HG03457 (cell line): ENCODE results near the gene SMURF1.
"Not testable (repeated sequence)": the region's sequence is repeated elsewhere in the genome, so short reads cannot be mapped to it uniquely, and the experiment has no call there.

Experiments used
- ATAC-seq: cut with Tn5 transposase; IDR thresholded peaks from one replicate; pipeline ENCODE4 v1.9.1; 2021; ENCODE audit warnings: moderate number of reproducible peaks; ENCODE audit not compliant: unreplicated experiment

The SMURF1 gene

DNA sequence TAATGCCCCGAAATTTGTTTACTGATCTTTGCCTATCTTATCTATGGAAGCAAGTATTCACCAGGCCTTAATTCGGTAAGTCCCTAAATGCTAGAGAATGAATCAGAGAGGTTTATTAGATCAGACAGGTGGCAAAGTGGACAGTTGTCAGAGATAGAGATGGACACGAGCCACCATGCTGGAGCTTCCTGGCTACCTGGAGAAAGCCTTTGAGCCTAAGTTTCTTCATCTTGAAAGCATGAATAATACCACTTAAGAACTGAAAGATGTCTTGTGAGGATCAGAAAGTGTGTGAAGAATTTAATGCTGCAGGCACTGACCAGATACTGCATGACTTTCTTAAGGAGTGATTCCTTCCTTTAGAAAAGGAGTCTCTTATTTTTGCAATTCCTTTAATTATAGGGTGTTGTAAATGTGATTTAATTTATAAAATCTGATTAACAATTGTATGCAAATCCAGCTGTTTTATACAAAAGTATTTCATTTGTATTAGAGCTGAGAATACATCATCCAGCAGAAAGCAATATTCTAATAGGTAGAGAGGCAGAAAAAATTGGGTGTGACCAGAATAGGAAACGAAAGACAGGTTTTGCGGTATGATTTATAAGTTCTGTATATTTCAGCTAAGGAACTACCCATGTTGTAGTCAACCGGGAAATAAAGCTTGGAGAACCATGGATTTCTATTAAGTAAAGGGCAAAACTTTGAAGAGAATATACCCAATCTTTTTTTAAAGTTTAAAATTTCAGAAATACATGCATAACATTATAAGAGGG, 82.7 kb downstream of the SMURF1 start:
- ATAC-seq, result no peak

DNA sequence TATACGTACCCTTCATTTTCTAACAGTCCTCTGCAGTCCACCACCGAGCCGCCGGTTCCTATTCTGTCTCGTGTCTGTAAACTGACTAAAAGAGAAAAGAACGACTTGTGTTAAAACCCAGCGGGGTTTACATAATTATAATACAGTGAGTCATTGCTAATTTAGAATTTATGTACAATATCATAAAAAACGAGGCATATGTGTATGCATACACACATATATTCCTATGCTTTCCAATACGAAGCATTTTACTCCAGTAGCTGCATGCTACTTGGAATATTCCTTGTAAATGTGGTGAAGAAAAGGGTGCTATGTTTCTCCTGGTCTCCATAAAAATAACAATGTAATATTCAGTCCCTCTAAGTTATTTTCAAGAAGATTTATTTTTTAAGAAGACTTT, 89.1 kb downstream of the SMURF1 start:
- no peak for ATAC-seq

DNA sequence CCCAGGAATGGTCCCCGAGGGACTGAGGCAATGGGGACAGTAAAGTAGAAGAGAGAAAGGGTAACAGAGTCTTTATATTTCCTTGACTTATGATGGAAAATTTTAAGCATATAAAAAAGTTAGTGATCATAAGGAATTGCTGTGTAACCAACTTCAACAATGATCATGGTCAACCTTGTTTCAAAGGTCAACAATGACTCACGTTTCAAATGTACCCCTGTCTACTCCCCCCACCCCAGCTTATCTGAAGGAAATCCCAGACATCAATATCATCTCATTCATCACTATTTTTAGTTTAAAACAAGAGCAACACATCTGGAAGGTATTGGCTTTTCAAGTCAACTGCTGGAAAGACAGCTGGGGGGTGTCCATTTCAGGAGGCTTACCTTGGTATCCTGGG, 92.9 kb downstream of the SMURF1 start:
- no peak for ATAC-seq

DNA sequence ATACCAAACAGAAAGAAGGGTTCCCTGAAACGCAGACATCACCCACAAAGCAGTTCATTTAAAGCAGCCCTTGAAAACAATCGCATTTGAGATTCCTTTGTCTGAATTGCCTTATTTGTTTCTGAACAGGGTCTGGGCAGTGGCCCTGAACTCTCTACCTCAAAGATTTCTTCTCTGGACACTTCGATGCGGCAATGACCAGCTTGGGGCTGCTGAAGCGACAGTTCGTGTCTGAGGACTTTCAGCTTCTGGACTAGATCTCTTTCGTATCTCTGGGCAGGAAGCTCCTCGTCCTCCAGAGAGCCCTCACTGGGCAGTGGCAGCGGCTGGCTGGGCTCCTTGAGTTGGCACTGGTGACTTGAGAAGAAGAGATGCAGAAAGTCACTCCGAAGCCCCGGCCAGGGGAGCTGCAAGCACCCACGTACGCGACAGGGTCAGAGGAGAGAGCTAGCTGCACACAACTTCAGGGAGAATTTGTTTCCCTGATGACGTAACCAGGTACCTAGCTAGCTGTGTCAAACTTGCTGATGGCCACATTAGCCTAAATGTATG, 96.3 kb downstream of the SMURF1 start:
- no peak for ATAC-seq

DNA sequence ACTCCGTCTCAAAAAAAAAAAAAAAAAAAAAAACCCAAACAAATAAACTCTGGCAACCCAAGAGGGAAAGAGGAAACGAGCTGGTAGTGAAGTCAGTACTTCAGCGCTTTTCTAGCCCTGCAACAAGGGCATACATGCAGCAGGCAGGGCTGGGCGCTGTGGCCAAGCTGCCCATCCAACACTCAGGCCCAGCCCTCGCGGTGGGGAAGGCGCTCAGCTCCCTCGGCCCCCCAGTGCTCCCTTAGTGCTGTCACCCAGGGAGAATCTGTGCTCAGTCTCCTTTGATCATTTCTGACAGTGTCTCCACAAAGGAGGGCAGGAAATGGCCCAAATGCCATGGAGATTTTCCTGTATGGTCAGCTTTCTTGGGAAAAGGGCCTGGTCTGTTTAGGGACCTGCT, 97.2 kb downstream of the SMURF1 start:
- no peak for ATAC-seq

DNA sequence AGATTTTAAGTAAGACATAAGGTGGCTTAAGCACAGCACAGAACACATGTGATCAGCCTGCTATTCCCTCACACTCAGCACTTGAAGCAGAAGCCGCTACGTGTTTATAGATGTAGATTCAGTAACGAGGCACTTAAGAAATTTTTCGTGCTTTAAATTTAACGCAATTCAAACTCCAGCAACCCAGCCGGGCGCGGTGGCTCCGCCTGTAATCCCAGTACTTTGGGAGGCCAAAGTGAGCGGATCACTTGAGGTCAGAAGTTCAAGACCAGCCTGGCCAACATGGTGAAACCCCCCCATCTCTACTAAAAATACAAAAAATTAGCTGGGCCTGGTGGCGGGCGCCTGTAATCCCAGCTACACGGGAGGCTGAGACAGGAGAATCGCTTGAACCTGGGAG, 97.6 kb downstream of the SMURF1 start:
- not testable (repeated sequence) for ATAC-seq

DNA sequence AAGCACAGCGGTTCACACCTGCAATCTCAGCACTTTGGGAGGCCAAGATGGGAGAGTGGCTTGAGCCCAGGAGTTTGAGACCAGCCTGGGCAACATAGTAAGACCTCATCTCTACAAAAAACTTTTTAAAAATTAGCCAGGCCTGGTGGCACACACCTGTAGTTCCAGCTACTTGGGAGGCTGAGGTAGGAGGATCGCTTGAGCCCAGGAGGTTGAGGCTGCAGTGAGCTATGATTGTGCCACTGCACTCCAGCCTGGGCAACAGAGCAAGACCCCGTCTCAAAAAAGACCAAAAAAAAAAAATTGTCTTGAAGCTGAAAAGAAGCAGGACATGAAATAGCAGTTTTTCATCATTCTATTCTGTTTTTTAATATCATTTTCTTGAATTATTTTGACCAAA, 99.0 kb downstream of the SMURF1 start:
- not testable (repeated sequence) for ATAC-seq

DNA sequence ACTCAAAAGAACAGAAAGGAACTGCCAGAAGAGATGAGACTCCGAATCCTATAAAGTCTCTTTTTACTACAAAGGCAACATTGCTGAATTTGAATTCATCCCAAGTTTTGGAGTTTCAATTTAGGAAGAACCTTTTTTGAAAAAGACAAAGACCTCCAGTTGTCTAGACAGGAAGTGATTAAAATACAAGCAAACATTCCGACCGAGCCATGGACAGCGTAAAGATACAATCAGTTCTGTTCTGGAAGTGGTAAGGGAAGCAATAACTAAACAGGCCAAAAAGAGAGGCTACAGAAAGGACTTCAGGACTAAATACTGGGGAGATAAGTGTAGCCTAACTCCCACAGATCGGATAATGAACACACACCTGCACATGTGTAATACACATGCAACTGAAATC, 101.0 kb downstream of the SMURF1 start:
- ATAC-seq, result no peak

DNA sequence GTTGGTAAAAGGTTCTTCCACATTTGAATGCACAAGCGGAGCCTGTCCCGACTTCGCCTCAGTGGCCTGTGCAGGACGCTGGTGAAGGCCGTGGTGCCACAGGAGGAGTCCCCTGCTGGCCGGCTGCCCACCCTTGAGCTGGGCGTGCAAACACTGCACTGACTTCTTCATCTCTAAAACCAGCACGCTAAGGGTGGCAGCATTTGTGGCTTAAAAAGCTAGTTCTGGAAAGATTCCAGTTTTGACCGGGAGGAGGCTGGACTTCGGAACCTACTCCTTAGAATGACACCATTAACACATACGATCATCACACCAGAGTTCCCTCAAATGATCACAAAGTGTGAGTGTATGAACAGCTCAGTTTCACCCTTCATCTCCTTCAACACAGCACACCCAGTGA, 102.4 kb downstream of the SMURF1 start:
- no peak for ATAC-seq

DNA sequence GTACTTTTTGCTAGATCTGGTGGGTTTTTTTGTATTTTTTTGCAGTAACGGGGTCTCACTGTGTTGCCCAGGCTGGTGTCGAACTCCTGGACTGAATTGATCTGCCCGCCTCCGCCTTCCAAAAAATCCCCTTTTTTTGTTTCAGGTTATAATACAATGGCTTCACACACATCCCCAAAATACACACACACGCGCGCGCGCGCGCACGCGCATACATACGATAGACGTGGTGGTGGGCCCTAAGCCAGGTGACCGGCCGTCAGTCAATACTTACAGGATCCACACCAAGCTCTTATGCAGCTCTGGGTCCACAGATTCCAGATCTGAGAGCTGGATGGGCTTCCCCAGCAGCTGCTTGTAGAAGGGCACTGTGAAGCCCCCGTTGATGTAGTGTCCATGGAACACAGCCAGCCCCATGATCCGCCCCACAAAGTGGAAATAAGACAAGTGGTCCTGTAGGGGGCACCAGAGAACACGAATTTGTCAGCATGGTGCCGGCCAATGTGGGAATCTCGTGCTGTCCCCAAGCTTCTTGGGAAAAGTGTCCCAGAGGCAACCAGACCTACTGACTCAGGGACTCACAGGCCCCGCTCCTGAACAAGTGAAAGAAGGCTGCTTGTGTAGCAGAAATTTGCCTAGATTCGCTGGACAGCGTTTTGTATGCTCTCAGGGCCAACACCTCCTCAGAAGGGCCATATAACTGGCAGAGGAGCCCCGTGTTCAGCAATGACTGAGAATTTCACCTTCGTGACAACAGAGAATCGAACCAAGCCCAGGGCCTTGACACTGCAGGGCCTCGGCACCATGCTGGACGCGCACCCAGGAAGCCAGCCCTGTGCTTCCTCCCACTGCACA, 103.6 kb downstream of the SMURF1 start:
- no peak for ATAC-seq

DNA sequence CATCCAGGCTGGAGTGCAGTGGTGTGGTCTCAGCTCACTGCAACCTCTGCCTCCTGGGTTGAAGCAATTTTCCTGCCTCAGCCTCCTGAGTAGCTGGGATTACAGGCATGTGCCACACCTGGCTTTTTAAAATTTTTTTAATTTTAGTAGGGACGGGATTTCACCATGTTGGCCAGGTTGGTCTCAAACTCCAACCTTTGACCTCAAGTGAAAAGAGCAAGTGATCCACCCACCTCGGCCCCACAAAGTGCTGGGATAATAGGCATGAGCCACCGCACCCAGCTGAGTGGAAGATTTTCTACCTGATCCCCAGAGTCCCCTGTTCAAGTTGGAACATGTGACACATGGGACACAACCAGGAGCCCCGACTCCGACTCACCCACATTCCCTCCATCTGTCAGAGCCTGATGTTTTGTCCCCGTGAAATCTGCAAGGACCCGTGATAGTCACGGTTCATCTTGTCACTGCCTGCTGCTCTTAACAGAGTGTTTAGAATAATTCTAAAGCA, 104.5 kb downstream of the SMURF1 start:
- ATAC-seq, result no peak

DNA sequence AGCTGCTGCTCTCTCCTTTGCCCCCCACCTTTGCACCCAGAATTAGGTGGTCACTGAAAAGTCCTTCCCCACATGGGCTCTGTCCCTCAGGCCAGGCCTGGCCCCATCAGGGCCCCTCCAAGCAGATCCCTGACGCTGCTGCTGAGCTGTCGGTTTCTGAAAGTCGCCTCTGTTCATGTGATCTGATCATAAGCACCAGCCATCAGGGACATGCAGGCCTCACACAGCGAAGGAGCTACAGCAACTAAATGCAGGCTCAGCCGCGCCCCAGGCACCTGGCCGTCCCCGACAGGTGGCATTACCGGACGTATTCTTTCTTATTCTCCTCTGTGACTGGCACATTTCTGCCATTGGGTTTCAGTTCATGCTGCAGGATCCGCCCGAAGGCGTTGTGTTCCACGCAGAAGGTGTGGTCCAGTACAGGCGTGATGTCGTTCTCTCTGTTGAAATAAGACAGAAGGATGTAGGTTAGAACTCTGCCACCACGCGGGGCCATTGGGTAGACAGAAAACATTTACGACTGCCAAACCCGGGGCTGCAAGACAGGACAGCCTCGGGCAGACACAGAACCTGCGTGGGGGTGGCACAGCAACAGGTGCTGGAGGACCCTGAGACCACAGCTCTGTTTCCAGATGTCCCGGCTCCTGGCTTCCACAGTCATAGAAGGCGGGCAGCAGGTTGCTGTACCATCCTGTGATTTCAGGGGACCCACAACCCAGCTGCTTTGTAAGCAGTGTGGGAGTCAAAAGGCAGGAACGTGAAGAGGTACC, 105.6 kb downstream of the SMURF1 start:
- no peak for ATAC-seq

DNA sequence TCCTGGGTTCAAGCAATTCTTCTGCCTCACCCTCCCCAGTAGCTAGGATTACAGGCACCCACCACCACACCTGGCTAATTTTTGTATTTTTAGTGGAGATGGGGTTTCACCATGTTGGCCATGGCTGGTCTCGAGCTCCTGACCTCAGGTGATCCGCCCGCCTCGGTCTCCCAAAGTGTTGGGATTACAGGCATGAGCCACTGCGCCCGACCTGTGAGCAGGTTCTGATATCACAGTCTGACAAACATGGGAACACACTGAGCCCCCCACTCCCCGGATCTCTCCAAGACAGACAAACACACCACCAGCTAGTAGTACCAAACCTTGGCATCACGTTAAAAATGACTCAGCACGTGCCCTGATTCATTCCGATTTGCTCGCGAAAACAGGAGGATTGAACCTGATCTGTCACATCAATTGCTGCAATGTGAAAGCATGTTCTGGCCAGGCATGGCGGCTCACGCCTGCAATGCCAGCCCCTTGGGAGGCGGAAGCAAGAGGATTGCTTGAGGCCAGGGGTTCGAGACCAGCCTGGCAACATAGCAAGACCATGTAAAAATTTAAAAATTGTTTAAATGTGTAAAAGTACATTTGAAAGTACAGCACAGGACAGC, 106.5 kb downstream of the SMURF1 start:
- no peak for ATAC-seq

DNA sequence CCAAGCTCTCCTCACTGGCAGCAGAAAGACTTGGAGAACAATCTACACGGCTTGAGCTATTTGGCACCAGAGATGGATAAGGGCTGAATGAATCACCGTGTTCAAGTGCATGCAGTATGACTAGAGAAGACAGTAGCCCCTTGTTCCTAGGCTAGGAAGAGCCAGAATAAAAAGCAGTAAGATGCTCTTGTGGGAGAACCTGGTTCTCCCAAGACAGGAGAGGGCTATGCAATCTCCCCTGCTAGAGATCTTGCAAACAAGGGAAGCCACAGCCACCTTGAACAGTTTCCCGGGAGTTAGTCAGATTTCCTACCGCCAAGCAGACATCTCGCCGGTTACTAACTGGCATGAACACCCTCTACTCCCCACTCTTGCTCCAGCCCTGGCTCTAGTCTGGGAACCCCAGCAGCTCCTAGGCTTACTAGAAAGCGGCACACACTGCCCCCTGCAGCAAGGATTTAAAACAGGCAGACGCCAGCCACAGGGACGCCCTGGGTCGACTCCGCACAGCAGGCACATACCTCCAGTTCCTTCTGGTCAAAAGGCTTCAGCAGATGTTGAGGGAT, 107.3 kb downstream of the SMURF1 start:
- ATAC-seq, result no peak

DNA sequence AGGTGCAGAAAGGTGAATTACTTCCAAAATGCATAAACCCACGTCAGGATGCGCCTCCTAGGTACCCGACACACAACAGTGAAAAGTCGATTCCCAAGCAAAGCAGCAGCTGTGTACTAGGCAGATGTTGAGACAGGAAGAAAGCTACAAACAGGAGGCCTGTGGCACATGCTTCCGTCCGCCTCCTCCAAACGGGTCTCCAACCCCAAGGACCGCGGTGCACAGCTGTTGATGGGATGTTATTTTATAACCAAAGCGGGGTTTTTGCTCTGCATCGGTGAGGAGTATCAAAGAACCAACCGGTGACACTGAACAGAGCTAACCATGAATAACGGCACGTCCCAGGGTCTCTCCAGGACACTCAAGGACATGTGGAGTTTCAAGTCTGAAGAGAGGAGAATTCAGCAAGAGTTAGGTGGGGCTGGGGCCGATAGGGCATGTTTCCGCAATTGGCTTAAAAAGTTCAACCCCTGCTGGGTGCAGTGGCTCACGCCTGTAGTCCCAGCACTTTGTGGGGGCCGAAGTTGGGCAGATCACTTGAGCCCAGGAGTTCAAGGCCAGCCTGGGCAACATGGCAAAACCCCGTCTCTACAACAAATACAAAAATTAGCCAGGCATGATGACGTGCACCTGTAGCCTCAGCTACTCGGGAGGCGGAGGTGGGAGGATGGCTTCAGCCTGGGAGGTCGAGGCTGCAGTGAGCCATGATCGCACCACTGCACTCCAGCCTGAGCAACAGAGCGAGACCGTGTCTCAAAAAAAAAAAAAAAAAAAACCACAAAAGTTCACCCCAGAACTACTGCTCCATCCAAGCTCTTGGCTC, 108.0 kb downstream of the SMURF1 start:
- ATAC-seq, result no peak

DNA sequence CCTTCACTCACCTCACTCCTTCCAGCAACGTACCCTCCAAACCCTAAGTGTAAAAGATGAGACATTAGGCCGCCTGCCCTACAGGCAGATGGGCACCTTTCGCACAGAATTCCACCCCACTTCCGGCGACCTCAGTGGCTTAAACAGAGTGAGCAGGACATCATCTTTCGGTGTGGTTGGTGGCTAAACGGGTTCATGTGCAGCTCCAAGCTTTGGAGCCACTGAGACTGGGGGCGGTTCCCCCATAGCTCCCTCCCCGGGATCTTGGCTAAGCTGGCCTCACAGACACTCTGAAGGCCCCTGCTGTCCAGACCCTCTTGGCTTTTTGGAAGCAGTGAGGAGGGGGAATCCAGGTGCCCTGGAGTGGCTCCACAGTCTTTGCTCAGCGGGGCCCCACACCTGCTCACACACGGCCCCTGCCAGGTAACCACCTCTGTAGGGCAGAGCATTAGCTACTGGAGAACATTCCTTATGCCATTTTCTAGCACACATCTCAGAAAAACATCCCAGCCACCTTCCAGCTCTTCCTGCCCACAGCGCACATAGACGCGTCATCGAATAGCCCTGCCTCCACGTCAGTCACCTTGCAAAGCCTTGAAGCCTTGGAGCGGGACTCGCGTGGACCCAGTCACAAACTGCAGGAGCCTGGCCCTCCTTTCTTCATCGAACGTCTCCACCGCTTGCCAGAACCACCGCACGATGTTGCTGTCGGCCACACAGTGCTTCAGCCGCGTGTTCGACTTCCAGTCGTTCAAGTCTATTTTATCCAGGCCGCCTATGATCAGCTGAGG, 108.8 kb downstream of the SMURF1 start:
- no peak for ATAC-seq

DNA sequence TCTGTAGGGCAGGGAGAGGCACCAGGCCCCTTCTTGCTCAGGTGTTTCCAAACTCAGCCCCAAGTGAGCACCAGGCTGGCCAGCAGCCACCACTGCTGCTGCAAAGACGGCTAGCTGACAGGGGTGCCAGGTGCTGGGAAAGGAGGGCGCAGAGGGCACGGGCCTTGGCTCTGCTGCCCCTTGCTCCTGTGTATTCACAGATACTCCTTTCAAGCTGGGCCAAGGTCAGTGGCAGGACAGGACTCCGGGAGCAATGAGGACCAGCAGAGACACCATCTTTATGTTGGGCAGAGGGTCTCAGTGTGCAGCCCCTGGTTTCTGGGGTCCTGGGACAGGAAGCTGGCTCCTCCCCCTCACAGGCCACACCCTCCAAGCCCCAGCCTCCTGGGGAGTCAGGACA, 110.1 kb downstream of the SMURF1 start:
- no peak for ATAC-seq

DNA sequence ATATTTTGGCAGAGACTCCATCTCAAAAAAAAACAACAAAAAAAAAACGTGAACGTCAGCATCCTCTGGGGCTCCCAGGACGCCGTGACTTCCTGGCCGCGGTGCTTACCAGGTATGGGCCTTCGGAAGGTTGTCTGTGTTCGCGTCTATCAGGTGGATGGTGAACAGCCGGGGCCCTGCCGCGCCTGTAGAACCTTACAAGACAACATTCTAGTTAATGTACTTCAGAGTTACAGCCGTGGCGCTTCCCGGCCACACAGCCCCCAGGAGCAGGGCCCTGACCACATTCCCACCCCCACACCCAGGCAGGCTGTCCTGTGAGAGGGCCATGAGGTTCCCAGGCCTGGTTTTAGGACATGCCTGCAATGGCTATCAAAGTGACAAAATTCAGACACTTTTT, 111.0 kb downstream of the SMURF1 start:
- ATAC-seq, result no peak

DNA sequence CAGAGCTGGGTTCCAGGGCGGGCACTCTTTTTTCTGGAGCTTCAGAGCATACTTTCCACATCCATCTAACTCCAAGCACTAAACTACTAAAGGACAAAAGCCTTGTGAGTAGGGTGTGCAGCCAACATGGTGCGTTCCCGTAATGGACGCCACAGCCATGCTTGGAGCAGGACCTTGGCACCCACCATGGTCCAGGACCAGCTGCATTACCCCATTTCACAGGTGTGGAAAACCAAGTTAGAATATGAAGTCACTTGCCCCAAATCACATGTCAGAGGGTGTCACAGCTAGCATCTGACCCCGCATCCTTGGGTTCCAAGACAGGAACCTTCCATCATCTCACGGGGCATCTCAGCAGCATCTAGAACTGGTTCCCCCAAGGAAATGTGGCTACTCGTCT, 112.4 kb downstream of the SMURF1 start:
- no peak for ATAC-seq
